Embryonic facial prominence (tissue), 1 donor: ENCODE results near the gene MED9.
"Not testable (repeated sequence)": the region's sequence is repeated elsewhere in the genome, so short reads cannot be mapped to it uniquely, and the experiment has no call there.

ENCODE experiments used
- DNase-seq: peaks from one replicate; pipeline ENCODE4 v3.0.0-alpha.2; 2016; ENCODE audit errors: extremely low spot score

Gene MED9

GRCh38 chr17:17455173-17455572, 21.6 kb upstream of the MED9 start:
- no peak for DNase-seq

- DNase-seq: no peak
Measured at GRCh38 chr17:17456251-17456650, 20.5 kb upstream of the MED9 start.

- DNase-seq: no peak
Measured at GRCh38 chr17:17457680-17458079, 19.1 kb upstream of the MED9 start.

GRCh38 chr17:17460038-17460437, 16.8 kb upstream of the MED9 start:
- no peak for DNase-seq

- no peak for DNase-seq
Measured at GRCh38 chr17:17462048-17462824, 14.6 kb upstream of the MED9 start.

GRCh38 chr17:17463821-17464220, 13.0 kb upstream of the MED9 start:
- no peak for DNase-seq

DNA sequence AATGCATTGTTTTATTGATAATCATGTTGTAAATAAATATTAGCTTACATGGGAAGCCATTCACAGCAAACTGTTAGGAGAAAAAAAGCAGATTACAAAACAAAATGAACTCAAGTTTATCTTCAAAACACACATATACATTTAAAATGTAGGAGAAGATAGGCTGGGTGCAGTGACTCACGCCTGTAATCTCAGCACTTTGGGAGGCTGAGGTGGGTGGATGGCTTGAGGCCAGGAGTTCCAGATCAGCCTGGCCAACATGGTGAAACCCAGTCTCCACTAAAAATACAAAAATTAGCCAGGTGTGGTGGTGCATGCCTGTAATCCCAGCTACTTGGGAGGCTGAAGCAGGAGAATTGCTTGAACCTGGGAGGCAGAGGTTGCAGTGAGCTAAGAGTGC, 10.9 kb upstream of the MED9 start:
- not testable (repeated sequence) for DNase-seq

- no peak for DNase-seq
Measured at GRCh38 chr17:17466511-17466910, 10.3 kb upstream of the MED9 start.

GRCh38 chr17:17467016-17467415, 9.8 kb upstream of the MED9 start:
- no peak for DNase-seq

DNA sequence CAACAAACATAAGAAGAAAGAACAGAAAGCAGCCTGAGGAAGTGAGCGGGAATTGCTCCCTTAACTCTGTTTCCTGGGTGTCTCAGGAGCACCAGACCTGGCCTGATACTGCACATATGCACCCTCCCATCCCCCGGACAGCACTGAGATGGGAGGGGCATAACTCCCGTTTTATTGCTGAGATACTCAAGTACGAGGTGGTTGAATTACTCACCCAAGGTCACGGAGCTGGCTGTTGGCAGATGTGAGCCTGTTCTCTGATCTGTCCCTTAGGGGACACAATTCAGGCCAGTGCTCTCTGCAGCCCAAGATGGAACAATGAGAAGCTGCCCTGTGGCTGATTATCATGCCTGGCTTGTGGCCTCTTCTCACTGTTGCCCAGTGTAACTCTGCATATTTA, 9.1 kb upstream of the MED9 start:
- no peak for DNase-seq

- no peak for DNase-seq
Measured at GRCh38 chr17:17468217-17469010, 8.4 kb upstream of the MED9 start.

GRCh38 chr17:17469358-17469757, 7.4 kb upstream of the MED9 start:
- DNase-seq: no peak

GRCh38 chr17:17469996-17470395, 6.8 kb upstream of the MED9 start:
- DNase-seq: no peak

- no peak for DNase-seq
Measured at GRCh38 chr17:17472333-17472920, 4.4 kb upstream of the MED9 start.

DNA sequence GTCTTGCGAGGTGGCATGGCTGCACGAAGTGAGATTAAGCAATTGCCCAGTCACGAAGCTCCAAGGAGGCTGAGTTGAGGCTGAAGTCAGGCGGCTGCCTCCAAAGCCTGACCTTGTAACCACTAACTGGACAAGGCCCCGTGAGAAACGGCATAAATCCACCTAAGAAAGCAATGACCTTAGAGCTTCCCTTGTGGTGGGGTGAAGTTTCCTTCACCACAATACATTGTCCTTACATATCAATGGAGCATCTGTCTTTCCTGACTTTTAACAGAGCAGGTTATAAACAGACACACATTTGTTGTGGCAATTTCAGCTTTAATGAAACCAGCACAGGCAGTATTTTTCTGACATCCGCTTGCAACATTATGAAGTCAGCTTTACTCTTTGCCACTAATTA, 2.5 kb upstream of the MED9 start:
- DNase-seq: no peak

- DNase-seq: no peak
Measured at GRCh38 chr17:17479209-17479608, 2.4 kb downstream of the MED9 start.

DNA sequence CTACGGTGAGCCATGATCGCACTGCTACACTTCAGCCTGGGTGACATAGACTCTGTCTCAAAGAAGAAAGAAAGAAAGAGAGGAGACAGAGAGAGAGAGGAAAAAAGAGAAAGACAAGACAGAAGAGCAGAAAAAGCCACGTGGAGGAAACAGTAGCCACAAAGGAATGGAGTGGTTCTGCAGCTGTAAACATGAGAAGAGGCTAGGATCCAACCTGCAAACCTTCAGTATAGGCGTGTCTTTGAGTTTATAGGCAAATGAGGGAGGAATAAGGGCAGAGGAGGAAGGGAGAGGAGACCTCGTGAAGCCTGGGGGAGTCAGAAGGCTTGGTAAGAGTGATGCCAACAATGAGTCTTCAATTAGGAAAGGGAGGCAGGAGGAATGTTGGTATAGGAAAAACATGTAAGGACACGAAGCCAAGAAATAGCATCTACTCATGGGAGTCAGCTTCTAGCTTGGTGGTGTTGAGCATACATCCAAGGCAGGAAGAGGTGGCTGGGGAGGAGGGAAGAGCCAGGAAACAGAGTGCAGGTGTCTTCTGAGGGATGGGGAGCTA, 3.9 kb downstream of the MED9 start:
- DNase-seq: no peak

GRCh38 chr17:17481860-17482259, 5.1 kb downstream of the MED9 start:
- DNase-seq: no peak

DNA sequence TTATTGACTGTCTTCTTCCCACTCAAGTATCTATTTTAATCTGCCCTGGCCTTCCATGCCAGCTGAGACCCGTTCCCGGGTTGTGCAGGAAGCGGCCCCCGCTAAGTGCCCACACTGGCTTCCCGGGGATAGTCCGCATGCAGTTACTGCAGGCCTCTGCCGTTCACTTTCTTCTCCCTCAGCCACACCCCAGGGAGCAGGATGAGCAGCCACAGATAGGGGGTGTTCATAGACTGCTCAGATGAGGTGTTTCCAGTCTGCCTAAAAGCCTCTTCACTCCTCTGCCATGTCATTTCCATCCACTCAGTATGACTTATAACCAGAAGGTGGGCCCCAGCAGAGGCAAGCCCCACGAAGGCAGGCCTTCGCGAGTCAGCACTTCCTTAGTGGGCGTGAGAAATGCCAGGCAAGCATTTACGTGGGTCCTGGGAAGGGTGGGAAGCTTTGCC, 7.7 kb downstream of the MED9 start:
- DNase-seq: no peak

DNA sequence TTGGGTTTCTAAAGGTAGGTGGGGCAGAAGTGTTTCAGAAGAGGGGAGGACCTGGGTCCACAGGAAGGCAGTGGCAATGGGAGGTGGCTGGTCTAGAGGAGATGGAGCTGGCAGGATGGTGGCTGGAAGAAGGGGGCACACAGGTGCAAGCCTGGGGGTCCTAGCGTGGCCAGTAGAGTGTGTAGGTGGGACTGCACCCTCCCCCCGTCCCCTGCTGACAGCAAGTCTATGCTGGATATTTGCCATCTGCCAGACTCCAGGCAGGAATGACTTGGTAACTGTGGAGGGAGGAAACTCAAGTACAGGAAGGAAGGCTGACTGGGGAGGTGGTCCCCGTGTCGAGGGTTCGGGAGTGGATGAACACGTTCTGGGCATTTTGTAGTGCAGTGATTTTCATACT, 8.6 kb downstream of the MED9 start:
- no peak for DNase-seq

GRCh38 chr17:17486416-17486815, 9.6 kb downstream of the MED9 start:
- not testable (repeated sequence) for DNase-seq

GRCh38 chr17:17487998-17488397, 11.2 kb downstream of the MED9 start:
- no peak for DNase-seq
